ENCODE measurements around the gene STARD3NL. TPM values are rescaled to one million over a fixed set of nuclear protein-coding genes. Genes with fewer than 3 reads are reported as not detected.

Gene STARD3NL
- total and polyA plus RNA-seq, 2 of the 13 experiments (the other 11 are each of a cell fraction or from before 2014, with no cell fraction given), result 37.3 to 42.3 TPM

- no peak for TF ChIP-seq ZNF460 (CRISPR knock-in tag; IDR thresholded peaks at IDR 0.05; ENCODE audit: borderline replicate concordance)
Measured at GRCh38 chr7:38181111-38181510, 3.1 kb downstream of the STARD3NL start (continued).

- H3K9me3 ChIP-seq (ENCODE audit: low read length), result no peaks in the 10 kb centered on the region
- TF ChIP-seq ZNF781 (CRISPR knock-in tag; IDR thresholded peaks at IDR 0.05; ENCODE audit: borderline replicate concordance, not compliant biosample characterization) (no peak), PAXIP1 (CRISPR knock-in tag; conservative IDR thresholded peaks at IDR 0.05) (no peak), ZNF891 (CRISPR knock-in tag; IDR thresholded peaks at IDR 0.05) (no peak)
- no peak overlapping the region for H3K4me3 ChIP-seq (replicated peaks in 1 of 3; ENCODE audit: insufficient read depth in 1 of 3, low read depth in 2 of 3, low read length in 3 of 3)
- in situ Hi-C loops (cut with HindIII; ENCODE audit: extremely low pct_ligation_motif_present, low pct_unique_long_range_greater_than_20kb), result no loop called here
- no peak overlapping the region for H2AFZ ChIP-seq (ENCODE audit: low read length)
- intact Hi-C loops (cut with micrococcal nuclease; ENCODE audit: unreplicated experiment), result no loop called here
- DNase-seq (ENCODE audit: low spot score) (no peak), FAIRE-seq (no peak), ATAC-seq (no peak)
- H3K79me2 ChIP-seq (ENCODE audit: insufficient read depth, low read length), result peaks cover 22% of the 10 kb centered on the region
- H3K36me3 ChIP-seq (replicated peaks in 1 of 2; ENCODE audit: control insufficient read depth in 1 of 2, insufficient read depth in 2 of 2, low read length in 2 of 2), result no peaks in the 10 kb centered on the region
- WGBS (ENCODE audit: low lambda C conversion rate), result 86% methylated on average over 1 of the region's 1 CpG
- H3K9ac ChIP-seq (ENCODE audit: insufficient read depth, low read depth, low read length), result no peak overlapping the region
- no TSS peak for BruUV-seq (replicated peaks)
- ChIA-PET POLR2A (no interaction called here), CTCF (ENCODE audit: low intra/inter-chr PET ratio, low total read pairs) (no interaction called here)
- peaks cover 18% of the 10 kb centered on the region for H3K4me1 ChIP-seq (ENCODE audit: insufficient read depth, low read length)
- no peak overlapping the region for H3K27ac ChIP-seq (ENCODE audit: extremely low read length, insufficient read depth, low read length)
- no peaks in the 10 kb centered on the region for H4K20me1 ChIP-seq (ENCODE audit: insufficient read depth, low read length)
- H3K27me3 ChIP-seq (ENCODE audit: control insufficient read depth in 1 of 2, insufficient read depth in 2 of 2, low read length in 2 of 2), result no peaks in the 10 kb centered on the region; a peak in 1 of 5 replicates
- H3K4me2 ChIP-seq (ENCODE audit: low read depth, low read length), result no peak overlapping the region
Measured at GRCh38 chr7:38182450-38182849, 4.4 kb downstream of the STARD3NL start.
